GM12874 (cell line): ENCODE data around the gene TARS3.

Experiments used
- TF ChIP-seq, protein P1 (sequence below): IDR thresholded peaks from 2 replicates; pipeline ENCODE4 v1.5.1; 2011; ENCODE audit warnings: low read depth, mild to moderate bottlenecking, control low read depth, low read length, moderate library complexity; ENCODE audit not compliant: insufficient read depth

The TARS3 gene

DNA sequence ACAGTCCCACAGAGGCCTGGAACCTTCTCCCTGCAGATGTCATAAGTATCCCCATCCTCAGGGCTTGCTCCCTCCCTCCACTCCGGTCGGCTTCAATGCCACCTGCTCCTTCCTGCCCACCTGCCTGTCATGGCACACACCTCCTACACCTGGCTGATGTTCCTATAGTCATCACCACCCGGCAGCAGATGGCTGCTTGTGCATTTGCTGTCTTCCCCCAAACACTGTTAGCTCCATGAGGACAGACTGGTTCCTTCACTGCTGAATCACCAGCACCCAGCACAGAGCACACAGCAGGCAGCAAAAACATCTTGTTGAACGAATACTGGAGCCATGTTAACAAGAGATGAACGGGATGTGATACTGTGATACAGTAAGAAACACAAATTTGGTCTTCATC lies 14.8 kb downstream of the TARS3 start:
- TF ChIP-seq, protein P1, sequence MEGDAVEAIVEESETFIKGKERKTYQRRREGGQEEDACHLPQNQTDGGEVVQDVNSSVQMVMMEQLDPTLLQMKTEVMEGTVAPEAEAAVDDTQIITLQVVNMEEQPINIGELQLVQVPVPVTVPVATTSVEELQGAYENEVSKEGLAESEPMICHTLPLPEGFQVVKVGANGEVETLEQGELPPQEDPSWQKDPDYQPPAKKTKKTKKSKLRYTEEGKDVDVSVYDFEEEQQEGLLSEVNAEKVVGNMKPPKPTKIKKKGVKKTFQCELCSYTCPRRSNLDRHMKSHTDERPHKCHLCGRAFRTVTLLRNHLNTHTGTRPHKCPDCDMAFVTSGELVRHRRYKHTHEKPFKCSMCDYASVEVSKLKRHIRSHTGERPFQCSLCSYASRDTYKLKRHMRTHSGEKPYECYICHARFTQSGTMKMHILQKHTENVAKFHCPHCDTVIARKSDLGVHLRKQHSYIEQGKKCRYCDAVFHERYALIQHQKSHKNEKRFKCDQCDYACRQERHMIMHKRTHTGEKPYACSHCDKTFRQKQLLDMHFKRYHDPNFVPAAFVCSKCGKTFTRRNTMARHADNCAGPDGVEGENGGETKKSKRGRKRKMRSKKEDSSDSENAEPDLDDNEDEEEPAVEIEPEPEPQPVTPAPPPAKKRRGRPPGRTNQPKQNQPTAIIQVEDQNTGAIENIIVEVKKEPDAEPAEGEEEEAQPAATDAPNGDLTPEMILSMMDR, result no peak

DNA sequence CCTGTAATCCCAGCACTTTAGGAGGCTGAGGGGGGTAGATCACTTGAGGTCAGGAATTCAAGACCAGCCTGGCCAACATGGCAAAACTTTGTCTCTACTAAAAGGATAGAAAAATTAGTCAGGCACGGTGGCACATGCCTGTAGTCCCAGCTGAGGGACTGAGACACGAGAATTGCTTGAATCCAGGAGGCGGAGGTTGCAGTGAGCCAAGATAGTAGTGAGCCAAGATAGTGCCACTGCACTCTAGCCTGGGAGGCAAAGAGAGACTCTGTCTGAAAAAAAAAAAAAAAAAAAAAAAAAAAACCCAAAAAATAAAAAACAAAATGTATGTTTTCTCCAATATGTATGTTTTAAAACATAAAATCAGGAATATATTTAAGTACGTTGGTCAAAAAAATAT lies 16.3 kb downstream of the TARS3 start:
- TF ChIP-seq, protein P1, result no peak

DNA sequence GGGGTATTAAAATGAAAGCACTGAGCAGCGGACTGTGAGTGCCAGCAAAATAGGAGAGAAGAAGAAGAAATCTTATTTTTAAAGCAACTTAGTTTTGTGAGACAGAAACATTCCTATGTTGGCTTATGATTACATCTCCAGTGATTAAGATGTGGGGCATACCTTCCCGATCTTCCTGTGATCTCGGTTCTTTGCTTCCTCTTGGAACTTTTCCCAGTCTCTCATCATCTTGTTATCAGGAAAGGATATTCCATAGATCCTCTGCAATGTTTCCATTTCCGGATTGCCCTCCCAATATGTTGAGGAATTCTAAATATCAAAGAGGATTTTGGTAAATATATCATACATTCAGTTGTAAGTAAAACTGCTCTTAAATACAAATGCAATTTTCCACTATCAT lies 22.2 kb downstream of the TARS3 start:
- TF ChIP-seq, protein P1, result no peak

DNA sequence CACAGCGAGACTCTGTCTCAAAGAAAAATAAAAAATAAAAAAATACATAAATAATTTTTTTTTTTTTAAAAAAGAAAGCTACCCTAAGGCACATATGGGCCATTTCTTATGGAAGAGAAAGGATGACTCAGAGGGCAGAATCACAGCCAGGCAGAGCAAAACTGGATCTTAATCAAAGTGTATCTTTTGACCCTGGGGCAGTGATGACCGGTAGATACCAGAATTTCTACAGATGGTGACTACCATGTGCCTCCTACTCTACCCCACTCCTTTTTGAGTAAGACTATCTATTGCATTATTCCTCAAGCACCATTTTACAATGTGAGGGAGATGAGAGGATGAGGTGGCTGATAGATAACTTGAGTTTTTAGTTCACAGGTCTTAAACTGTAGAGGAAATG lies 26.0 kb downstream of the TARS3 start:
- TF ChIP-seq, protein P1, result no peak

DNA sequence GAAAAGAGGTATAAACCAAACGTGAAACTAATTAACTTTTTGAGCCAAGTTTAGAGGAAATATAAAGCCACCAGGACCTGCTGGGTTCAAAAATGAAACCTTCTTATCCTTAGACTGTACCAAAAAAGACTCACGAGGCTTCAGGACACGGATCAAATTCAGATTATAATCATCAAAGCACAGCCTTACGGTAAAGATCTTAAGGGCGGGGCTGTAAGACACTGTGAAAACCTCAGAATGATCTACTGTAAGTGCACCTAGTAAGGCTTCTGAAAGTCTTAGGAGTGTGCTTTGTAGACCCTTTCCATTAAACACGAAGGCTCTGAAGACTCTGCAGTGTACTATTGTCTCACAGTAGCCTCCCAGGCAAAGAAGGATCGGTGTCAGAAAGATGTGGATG lies 26.8 kb downstream of the TARS3 start:
- TF ChIP-seq, protein P1, result no peak

DNA sequence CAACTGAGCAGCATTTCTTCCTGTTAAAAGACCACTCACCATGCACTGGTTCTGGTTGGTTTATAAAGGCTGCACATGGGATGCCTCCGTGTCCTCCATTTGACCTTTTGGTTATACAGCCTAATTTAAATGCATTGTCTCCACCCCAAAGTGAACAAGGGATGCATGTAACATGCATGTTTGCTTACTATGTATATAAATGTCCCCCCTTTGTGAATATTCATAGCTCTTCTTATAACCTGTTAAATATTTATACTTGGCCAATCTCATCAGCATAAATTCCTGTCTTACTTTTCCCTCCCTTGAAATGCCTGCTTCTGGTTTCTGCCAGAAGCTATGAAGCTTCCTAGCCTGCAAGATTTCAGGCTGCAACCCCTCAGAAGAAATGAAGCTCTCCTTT lies 27.4 kb downstream of the TARS3 start:
- TF ChIP-seq, protein P1, result no peak

DNA sequence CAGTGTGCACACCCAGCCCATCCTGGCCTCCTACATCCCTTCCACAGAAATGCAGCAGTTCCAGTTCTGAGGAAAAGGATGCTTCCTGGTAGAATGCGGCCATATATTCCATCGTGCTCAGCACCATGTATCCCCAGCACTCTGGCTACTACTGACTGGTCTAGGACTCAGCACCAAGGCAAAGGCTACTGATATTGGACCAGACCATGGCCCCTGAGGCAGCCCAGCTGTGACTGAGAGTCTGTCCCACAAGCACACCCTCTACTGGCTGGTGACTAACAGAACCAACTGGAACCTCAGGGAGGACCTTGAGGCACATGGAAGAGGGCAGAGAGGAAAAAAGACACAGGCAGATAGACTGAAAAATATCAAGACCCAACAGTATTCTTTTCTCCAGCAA lies 30.0 kb downstream of the TARS3 start:
- TF ChIP-seq, protein P1, result no peak
